ENCODE data around the gene SETBP1. TPM values are rescaled to one million over a fixed set of nuclear protein-coding genes. Genes with fewer than 3 reads are reported as not detected.

SETBP1 gene
- total RNA-seq, 1 experiment from 2014 or later: 0.05 TPM

DNA sequence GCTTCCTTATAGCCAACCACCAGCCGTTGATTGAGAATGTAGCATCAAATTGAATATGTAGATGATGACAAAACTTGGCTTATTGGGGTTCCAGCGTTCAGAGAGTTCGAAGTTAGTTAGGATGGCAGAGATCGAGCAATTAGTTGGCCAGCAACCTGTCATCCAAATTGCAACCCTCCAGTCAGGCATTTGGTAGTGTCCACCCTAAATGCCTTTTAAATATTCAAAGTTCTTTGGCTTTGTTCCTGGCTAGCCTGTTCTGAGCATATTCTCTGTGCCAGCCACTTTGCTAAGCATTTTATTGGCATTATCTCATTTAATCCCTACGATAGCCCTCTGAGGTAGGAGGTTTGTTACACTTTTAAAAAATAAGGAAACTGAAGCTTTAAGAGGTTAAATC lies 342.8 kb downstream of the SETBP1 start:
- CTCF ChIA-PET: no interaction called here
- Histone ChIP-seq H2AFZ (ENCODE audit: low read depth, low read length, poor library complexity, severe bottlenecking) (no peak overlapping the region), H3K27me3 (ENCODE audit: insufficient read depth, low read length) (no peaks in the 10 kb centered on the region), H3K4me3 (replicated peaks in 1 of 2; ENCODE audit: low read depth in 1 of 2, low read length in 2 of 2) (no peak overlapping the region), H4K20me1 (ENCODE audit: insufficient read depth) (no peaks in the 10 kb centered on the region), H3K9ac (ENCODE audit: low read length) (no peak overlapping the region), H3K36me3 (ENCODE audit: control insufficient read depth in 1 of 2, insufficient read depth in 2 of 2, low read length in 2 of 2) (no peaks in the 10 kb centered on the region), H3K27ac (ENCODE audit: low read depth, low read length) (no peak overlapping the region), H3K9me2 (ENCODE audit: insufficient read depth) (no peaks in the 10 kb centered on the region), H3K4me1 (ENCODE audit: control insufficient read depth in 1 of 2, insufficient read depth in 2 of 2, low read length in 2 of 2) (no peaks in the 10 kb centered on the region), H3K4me2 (ENCODE audit: low read length) (no peak overlapping the region), H3K9me3 (ENCODE audit: control insufficient read depth in 1 of 2, insufficient read depth in 1 of 2, low read depth in 1 of 2, low read length in 2 of 2) (peaks cover 3 to 27% of the 10 kb centered on the region in 2 experiments; a peak in 2 of 4 replicates), H3K79me2 (ENCODE audit: insufficient read depth, low read length) (no peaks in the 10 kb centered on the region)
- intact Hi-C loops (cut with micrococcal nuclease): no loop called here
- DNase-seq (ENCODE audit: low read depth, low spot score) (no peak), ATAC-seq (no peak)
- POLR2A ChIA-PET: no interaction called here
- no TSS peak for BruUV-seq (replicated peaks)
- TF ChIP-seq, protein P1, sequence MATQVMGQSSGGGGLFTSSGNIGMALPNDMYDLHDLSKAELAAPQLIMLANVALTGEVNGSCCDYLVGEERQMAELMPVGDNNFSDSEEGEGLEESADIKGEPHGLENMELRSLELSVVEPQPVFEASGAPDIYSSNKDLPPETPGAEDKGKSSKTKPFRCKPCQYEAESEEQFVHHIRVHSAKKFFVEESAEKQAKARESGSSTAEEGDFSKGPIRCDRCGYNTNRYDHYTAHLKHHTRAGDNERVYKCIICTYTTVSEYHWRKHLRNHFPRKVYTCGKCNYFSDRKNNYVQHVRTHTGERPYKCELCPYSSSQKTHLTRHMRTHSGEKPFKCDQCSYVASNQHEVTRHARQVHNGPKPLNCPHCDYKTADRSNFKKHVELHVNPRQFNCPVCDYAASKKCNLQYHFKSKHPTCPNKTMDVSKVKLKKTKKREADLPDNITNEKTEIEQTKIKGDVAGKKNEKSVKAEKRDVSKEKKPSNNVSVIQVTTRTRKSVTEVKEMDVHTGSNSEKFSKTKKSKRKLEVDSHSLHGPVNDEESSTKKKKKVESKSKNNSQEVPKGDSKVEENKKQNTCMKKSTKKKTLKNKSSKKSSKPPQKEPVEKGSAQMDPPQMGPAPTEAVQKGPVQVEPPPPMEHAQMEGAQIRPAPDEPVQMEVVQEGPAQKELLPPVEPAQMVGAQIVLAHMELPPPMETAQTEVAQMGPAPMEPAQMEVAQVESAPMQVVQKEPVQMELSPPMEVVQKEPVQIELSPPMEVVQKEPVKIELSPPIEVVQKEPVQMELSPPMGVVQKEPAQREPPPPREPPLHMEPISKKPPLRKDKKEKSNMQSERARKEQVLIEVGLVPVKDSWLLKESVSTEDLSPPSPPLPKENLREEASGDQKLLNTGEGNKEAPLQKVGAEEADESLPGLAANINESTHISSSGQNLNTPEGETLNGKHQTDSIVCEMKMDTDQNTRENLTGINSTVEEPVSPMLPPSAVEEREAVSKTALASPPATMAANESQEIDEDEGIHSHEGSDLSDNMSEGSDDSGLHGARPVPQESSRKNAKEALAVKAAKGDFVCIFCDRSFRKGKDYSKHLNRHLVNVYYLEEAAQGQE (IDR thresholded peaks at IDR 0.05; ENCODE audit: low read depth): no peak
- no peak for TF ChIP-seq ELF1 (IDR thresholded peaks at IDR 0.05; ENCODE audit: borderline replicate concordance, low read depth)
- TF ChIP-seq SRF (IDR thresholded peaks at IDR 0.05; ENCODE audit: low read depth): no peak
- TF ChIP-seq, protein P2, sequence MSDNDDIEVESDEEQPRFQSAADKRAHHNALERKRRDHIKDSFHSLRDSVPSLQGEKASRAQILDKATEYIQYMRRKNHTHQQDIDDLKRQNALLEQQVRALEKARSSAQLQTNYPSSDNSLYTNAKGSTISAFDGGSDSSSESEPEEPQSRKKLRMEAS (IDR thresholded peaks at IDR 0.05): no peak
- no peak for TF ChIP-seq CEBPB (IDR thresholded peaks at IDR 0.05; ENCODE audit: low read depth)
- RAD21 ChIA-PET (ENCODE audit: low non-redundant PET in 1 of 2, low total read pairs in 2 of 2, uncharacterized antibody in 2 of 2, unreplicated experiment in 2 of 2): no interaction called here
